Inflammatory macrophage (primary cell): ENCODE data around the gene GFRA4.
"Not testable (repeated sequence)": the region's sequence is repeated elsewhere in the genome, so short reads cannot be mapped to it uniquely, and the experiment has no call there.

Experiments used
- DNase-seq, 2 donors: peaks; one replicate each; pipeline ENCODE4 v3.0.0-alpha.2; 2020 to 2022

GFRA4 gene

DNA sequence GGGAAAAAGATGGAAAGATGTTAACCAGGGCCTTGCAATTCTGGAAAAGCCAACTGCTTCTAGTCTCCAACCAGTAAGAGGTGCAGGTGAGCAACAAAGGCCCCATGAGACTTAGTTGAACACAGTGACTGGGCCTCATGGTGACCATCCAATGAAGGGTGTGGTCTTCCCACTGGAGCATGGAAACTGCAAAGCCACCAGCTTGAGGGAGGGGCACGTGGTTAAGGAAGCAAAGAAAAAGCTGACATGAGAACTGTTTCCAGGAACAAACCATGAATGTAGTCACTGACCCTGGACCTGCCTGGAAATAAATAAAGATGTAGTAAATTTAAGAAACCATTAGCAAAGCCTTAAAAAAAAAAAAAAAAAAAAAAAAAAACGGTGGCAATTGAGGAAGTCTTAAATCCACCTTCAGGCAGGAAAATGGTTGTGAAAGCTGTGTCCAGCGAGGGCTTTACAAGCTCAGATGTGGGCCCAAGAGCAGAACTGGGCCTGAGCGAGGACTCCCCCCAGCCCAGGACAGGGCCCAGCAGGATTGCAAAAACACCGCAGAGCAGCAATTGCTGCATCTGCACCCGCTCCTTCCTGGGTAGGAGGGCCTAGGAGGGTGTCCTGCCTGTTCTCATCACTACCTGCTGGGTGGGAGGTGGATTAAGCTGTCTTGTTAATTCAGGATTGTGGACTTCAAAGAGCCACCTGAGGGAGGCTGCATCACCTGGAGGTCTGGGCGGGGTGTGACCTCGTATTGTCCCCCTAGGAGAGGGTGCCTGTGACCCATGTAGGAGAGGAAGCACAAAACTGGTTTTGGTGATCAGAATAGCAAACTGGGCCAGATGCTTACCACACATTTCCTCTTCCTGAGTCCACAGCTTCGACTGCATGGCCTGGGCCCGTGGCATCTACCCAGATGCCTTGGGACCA is 10.3 kb downstream of the GFRA4 start:
- DNase-seq, result peak; percentile 29 to 45

DNA sequence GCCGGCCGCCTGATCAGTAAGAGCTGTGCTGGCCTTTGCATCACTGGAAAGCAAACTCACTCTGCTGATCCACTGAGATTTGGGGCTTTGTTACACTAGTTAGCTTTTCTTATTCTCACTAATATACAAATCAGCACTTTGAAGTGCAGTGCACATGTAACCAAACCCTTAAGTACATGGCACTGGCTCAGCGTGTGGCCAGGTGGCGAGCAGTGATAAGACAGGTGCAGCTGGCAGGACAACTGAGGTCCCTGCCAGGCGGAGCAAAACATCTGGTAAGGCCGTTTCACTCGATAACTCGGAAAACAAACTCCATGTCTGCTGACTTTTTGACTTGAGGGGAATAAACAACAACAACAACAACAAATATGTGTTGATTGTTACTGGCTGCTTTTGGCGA is 11.0 kb downstream of the GFRA4 start:
- peak in 1 of 2 donors; percentile 10 for DNase-seq

- peak in 1 of 2 donors; percentile 38 for DNase-seq
Observed at GRCh38 chr20:3651204-3651962, 11.8 kb downstream of the GFRA4 start.

GRCh38 chr20:3648951-3649350 is 14.2 kb downstream of the GFRA4 start:
- DNase-seq, result no peak

DNA sequence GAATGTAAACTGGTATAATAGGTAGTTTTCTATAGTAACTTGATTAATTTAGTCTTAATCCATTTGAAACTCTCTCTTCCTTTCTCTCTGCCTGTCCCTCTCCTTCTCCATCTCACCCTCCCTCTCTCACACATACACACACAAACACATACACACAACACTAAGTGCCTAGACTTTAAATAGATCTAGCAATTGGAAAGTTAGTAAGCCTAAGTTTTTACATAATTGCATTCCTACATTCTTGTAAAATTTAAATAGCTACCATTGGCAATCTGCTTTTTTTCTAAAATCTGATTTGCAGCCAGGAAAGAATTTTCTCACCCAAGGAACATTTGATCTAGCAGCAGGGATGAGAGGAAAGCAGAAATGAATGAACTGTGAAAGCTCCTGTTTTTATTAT is 15.7 kb downstream of the GFRA4 start:
- DNase-seq, result no peak

- no peak for DNase-seq
Observed at GRCh38 chr20:3646651-3647050, 16.5 kb downstream of the GFRA4 start.

GRCh38 chr20:3646067-3646440 is 17.1 kb downstream of the GFRA4 start:
- no peak for DNase-seq

DNA sequence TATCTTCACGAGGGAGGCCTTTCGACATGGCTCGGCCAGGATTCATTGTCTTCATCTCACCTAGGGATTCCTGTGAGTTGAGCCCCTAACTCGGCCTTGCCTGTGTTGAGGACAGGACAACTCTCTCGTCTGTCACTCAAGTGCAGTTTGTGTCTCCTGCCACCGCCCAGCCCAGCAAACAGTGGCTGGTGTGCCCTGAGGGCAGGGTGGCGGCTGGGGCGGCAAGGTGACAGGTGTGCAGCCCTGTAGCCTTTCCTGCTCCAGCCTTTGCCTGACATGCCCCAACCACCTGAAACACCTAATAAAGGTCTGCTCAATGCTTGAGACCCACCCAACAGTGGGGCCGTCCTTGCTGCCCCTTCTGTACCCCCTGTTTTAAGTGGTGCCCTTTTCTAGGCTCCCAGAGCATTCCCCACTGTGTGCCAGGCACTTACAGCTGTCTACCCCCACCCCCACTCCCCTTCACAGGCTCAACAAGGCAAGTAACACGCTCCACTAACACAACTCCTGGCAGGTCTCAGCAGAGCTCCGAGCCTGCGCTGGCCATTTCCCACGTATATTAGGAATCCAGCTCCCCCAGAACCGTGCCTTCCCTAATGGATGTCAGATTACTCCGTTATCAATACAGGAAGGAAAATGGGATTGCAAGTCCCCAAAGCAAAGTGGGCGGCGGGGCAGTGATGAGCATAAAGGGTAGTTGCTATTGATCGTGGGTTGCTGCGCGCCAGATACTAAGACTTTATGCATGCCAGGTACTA is 17.7 kb downstream of the GFRA4 start:
- DNase-seq, result no peak

GRCh38 chr20:3640259-3640658 is 22.9 kb downstream of the GFRA4 start:
- no peak for DNase-seq

DNA sequence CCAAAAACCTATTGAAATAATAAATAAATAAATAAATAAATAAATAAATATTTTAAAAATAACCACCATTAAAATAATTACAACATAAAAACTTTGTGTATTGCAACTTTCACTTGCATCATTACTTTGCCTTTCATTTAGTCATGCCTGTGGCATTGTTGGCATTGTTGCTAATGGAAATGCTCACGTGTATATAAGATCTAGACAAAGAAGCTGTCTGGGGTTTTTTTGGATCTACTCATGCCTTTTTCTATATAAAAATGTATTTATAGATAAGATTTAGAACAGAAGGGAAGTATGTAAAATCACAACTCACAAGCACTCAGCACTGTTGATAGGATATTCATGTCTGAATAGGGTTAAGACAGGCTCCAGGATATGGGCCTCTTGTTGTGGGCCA is 27.9 kb downstream of the GFRA4 start:
- no peak for DNase-seq

DNA sequence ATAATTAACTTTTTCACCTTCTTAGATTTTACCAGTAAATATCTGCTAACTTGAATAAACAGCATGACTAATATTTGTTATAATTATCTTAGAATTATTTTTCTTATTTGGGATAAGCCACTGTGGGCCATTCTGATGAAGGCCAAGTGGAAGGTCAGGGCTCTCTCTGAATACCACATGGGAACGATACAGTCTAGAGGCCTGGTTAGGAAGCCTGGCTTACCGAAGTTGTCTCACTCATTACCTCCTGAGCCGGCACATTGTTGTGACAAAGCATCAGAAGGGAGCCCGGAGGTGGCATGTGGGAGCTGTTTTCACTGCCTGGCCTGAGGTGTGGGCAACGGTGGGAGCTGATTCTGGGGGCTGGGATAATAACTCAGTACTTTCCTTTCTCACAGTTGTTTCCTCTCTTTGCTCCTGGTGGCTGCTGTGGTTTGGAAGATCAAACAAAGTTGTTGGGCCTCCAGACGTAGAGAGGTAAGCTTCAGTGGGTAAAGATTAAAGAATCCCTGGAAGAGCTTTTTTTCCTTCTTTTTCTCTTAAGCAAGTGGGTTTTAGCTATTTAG is 29.2 kb downstream of the GFRA4 start:
- peak in 1 of 2 donors; percentile 8 for DNase-seq

DNA sequence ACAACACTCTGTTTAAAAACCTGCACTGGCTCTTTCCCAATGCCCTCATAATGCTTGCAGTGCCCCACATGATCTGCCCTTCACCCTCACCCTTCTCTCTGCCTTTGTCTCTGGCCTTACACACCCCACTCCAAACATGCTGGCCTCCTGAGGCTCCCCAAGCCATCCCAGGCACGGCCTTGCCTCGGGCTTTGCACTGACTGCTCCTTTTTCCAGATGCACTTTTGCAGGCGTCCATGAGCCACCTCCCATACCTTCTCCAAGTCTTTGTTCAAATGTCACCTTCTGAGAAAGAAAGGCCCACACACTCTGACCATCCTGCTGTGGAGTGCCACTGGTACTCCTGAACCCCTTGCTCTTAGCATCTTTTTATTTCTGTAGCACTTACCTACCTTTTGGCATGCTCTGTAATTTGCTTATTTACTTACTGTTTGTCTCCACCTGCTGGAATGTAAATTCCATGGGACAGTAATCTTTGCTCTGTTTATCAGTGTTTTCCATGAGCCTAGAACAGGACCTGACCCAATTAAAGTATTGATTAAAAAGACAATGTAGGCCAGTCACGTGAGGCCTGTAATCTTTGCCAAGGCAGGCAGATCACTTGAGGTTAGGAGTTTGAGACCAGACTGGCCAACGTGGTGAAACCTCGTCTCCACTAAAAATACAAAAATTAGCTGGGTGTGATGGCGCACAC is 30.7 kb downstream of the GFRA4 start:
- no peak for DNase-seq

DNA sequence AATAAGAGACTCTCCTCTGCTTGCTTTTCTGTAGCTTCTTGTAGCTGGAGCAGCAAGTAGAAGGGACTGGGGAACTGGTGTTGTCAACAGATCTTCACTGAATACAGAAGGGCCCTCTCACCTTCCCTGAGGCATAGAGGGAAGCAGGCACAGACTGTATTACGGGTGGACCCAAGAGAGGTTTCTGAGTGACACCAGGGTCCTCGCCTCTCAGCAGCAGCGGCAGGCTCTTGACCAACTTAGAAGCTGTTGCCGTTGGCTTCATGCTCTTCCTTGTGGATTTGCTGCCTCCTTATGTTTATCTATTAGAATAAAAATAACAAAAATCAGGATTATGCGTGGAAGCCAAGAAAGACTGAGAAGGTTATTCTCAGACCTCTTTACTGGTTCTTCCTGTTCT is 31.7 kb downstream of the GFRA4 start:
- DNase-seq, result no peak

- DNase-seq, result no peak
Observed at GRCh38 chr20:3630429-3630828, 32.8 kb downstream of the GFRA4 start.

DNA sequence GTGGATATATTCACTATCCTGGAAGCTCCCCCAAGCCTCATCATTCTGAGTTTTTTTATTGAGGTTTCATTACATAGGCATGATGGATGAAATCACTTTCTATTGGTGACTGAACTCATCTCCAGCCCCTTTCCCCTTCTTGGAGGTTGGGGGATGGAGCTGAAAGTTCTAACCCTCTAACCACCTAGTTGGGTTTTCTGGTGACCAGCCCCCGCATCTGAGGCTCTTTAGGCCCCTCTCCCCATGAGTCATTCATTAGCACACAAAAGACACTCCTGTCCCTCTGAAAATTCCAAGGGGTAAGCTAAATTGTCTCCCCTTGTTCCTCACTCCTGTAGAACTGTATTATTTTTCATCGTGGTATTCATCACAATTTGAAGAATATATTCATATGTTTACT is 33.3 kb downstream of the GFRA4 start:
- no peak for DNase-seq

DNA sequence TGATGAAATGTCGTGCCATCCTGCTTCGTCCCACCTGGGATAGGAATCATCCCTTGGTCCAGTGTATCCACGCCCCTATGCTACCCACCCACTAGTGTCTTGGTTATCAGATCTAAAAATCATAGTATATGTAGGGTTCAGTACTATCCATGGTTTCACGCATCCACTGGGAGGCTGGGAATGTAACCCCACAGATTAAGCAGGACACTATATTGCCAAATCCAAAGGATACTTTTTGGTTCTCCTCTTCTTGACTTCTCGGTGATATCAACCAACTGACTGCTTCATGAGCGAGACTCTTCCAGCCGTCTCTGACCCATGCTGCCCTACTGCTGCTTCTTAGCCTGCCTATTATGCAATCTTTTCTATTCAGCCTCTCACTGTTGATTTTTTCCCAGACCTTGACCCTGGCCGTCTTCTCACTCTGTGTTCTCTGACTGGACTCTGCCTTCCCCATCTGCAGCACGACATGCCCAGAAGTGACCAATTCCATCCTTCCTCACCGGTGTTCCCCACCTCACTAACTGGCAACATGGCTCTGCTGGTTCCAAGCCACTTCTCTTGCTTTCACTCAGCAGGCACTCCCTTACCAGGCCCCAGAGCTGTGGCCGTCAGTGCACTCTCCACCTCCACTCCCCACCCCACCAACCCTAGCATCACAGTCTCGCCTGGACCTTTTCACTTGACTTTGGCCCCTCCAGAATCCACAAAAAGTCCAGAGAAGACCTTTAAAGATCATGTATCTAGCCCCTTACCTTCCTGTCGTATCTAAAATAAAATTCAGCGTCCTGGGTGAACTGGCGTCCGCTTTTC is 34.5 kb downstream of the GFRA4 start:
- DNase-seq, result no peak

- no peak for DNase-seq
Observed at GRCh38 chr20:3627476-3627875, 35.7 kb downstream of the GFRA4 start.

DNA sequence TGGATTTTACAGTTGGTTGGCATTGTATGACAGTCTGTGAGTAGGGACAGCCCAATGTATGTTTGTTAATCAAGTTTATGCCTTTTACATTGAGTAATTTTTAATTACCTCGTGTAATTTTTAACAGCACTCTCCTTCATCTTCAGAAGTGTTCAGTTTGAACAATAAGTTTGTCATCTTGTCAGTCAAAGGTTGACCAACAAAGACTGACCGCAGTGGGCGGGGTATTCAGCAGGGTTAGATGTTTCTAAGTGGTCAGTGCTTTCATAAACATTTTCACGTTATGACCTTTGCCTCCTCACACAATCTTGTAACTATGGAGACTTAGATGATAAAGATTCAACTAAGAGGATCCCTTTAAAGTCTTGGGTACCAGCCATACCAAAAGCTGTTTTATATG is 40.8 kb downstream of the GFRA4 start:
- no peak for DNase-seq

GRCh38 chr20:3621111-3621510 is 42.1 kb downstream of the GFRA4 start:
- no peak for DNase-seq

GRCh38 chr20:3616250-3616649 is 46.9 kb downstream of the GFRA4 start:
- no peak for DNase-seq

GRCh38 chr20:3615171-3615840 is 47.9 kb downstream of the GFRA4 start:
- DNase-seq, result not testable (repeated sequence)
